Caco-2 (cell line): ENCODE results near the gene SUN2. TPM values are rescaled to one million over a fixed set of nuclear protein-coding genes. Genes with fewer than 3 reads are reported as not detected.

Experiments used
- BruUV-seq: library from RNA; stranded (reverse); fragments of 400-500 nt; replicated peaks from 2 replicates; lab custom pipeline; 2021; lab: Mats Ljungman, UMichigan
- CTCF ChIA-PET: fragments of 300-600 bp; sonication (Branson Sonifier 250); formaldehyde crosslinking; loops from one replicate; lab custom pipeline; 2022; ENCODE audit warnings: antibody characterized with exemption; lab: Charles Lee
- POLR2A ChIA-PET: fragments of 300-600 bp; sonication (Branson Sonifier 250); formaldehyde crosslinking; loops from one replicate; lab custom pipeline; 2022; ENCODE audit warnings: antibody characterized with exemption; lab: Charles Lee
- DNase-seq, 2 experiments: peaks; one replicate each; pipeline versions ENCODE4 v3.0.0 to v3.0.0-alpha.2; 2020 to 2022
- H3K27me3 ChIP-seq: replicated peaks from 2 replicates; pipeline ENCODE4 v1.6.0; 2011; ENCODE audit warnings: low read length; ENCODE audit not compliant: control insufficient read depth, insufficient read depth
- H3K36me3 ChIP-seq: 2 replicates; pipeline ENCODE4 v1.5.1; 2011; ENCODE audit warnings: low read length; ENCODE audit not compliant: control insufficient read depth, insufficient read depth
- H3K4me1 ChIP-seq: fragments of 250-450 bp; sonication (Bioruptor Pico); 2 replicates; pipeline ENCODE4 v1.5.1; 2020; ENCODE audit warnings: mild to moderate bottlenecking
- H3K4me3 ChIP-seq: 2 replicates; pipeline ENCODE4 v1.5.1; 2011; ENCODE audit warnings: low read depth, mild to moderate bottlenecking, control low read depth, low read length
- H3K9me3 ChIP-seq: fragments of 250-450 bp; sonication (Bioruptor Pico); 2 replicates; pipeline ENCODE4 v1.5.1; 2020; ENCODE audit warnings: mild to moderate bottlenecking, moderate library complexity
- H3K27ac Mint-ChIP-seq: one replicate; pipeline ENCODE4 v1.8.0; 2022; ENCODE audit warnings: mixed read lengths; ENCODE audit not compliant: unreplicated experiment
- H3K27me3 Mint-ChIP-seq: one replicate; pipeline ENCODE4 v1.8.0; 2022; ENCODE audit warnings: mixed read lengths; ENCODE audit not compliant: insufficient read depth, unreplicated experiment
- H3K36me3 Mint-ChIP-seq: one replicate; pipeline ENCODE4 v1.8.0; 2022; ENCODE audit warnings: mild to moderate bottlenecking, mixed read lengths; ENCODE audit not compliant: insufficient read depth, unreplicated experiment
- H3K4me1 Mint-ChIP-seq: one replicate; pipeline ENCODE4 v1.8.0; 2022; ENCODE audit warnings: low read depth, mixed read lengths; ENCODE audit not compliant: unreplicated experiment
- H3K4me3 Mint-ChIP-seq: one replicate; pipeline ENCODE4 v1.8.0; 2022; ENCODE audit warnings: mild to moderate bottlenecking, moderate library complexity, mixed read lengths; ENCODE audit not compliant: unreplicated experiment
- H3K9me3 Mint-ChIP-seq: one replicate; pipeline ENCODE4 v1.8.0; 2022; ENCODE audit warnings: mixed read lengths; ENCODE audit not compliant: unreplicated experiment
- CTCF ChIP-seq, 2 experiments: fragments of 200-600 bp in 1 of 2; IDR thresholded peaks; 1 replicate in 1 of 2; 2 replicates in 1 of 2; pipeline versions ENCODE4 v1.5.1 to v1.8.0; 2011 to 2022; ENCODE audit warnings: antibody characterized with exemption in 1 of 2, control low read depth in 1 of 2, inconsistent platforms in 1 of 2, low read depth in 1 of 2, low read length in 1 of 2, mild to moderate bottlenecking in 1 of 2, moderate library complexity in 1 of 2; ENCODE audit not compliant: insufficient read depth in 1 of 2, severe bottlenecking in 1 of 2, unreplicated experiment in 1 of 2
- intact Hi-C: fragments of 100-400 bp; cut with micrococcal nuclease; formaldehyde crosslinking; loops from one replicate; pipeline ENCODE4 v1.10.0; 2022; ENCODE audit not compliant: unreplicated experiment
- total RNA-seq: library from RNA; stranded (reverse); gene quantifications from 2 replicates; pipeline ENCODE4 v1.2.3, GENCODE V29; 2022

SUN2 gene
- total RNA-seq, 1 experiment from 2014 or later, result 67.8 TPM

- ChIA-PET POLR2A (no interaction called here), CTCF (no interaction called here)
- no TSS peak for BruUV-seq
- no peak overlapping the region for H3K4me3 Mint-ChIP-seq
- TF ChIP-seq CTCF (IDR thresholded peaks at IDR 0.05; ENCODE audit: insufficient read depth in 1 of 2, low read depth in 1 of 2, low read length in 1 of 2, severe bottlenecking in 1 of 2, unreplicated experiment in 1 of 2), result no peak
- no peaks in the 10 kb centered on the region for H3K27me3 Mint-ChIP-seq
- intact Hi-C loops, result no loop called here
- H3K4me1 Mint-ChIP-seq, result no peaks in the 10 kb centered on the region
- Histone ChIP-seq H3K4me1 (no peaks in the 10 kb centered on the region), H3K36me3 (peaks cover 1% of the 10 kb centered on the region), H3K9me3 (no peaks in the 10 kb centered on the region), H3K27me3 (no peaks in the 10 kb centered on the region), H3K4me3 (no peak overlapping the region)
- DNase-seq, result no peak
- H3K27ac Mint-ChIP-seq, result no peak overlapping the region
- H3K9me3 Mint-ChIP-seq, result no peaks in the 10 kb centered on the region
- peaks cover 62% of the 10 kb centered on the region for H3K36me3 Mint-ChIP-seq
Observed at GRCh38 chr22:38741576-38741975, 14.2 kb downstream of the SUN2 start.

- H3K27ac Mint-ChIP-seq, result no peak overlapping the region
- no peaks in the 10 kb centered on the region for H3K27me3 ChIP-seq
- BruUV-seq, result no TSS peak
- no peaks in the 10 kb centered on the region for H3K4me1 Mint-ChIP-seq
- no peak overlapping the region for H3K4me3 Mint-ChIP-seq
- H3K9me3 ChIP-seq, result no peaks in the 10 kb centered on the region
- H3K36me3 Mint-ChIP-seq, result peaks cover 65% of the 10 kb centered on the region
- no peaks in the 10 kb centered on the region for H3K4me1 ChIP-seq
- POLR2A ChIA-PET, result no interaction called here
- H3K36me3 ChIP-seq, result peaks cover 1% of the 10 kb centered on the region
- no peak for TF ChIP-seq CTCF (IDR thresholded peaks at IDR 0.05; ENCODE audit: insufficient read depth in 1 of 2, low read depth in 1 of 2, low read length in 1 of 2, severe bottlenecking in 1 of 2, unreplicated experiment in 1 of 2)
- no peak for DNase-seq
- intact Hi-C loops, result no loop called here
- H3K4me3 ChIP-seq, result no peak overlapping the region
- H3K9me3 Mint-ChIP-seq, result no peaks in the 10 kb centered on the region
- CTCF ChIA-PET, result no interaction called here
- H3K27me3 Mint-ChIP-seq, result no peaks in the 10 kb centered on the region
Observed at GRCh38 chr22:38741166-38741565, 14.6 kb downstream of the SUN2 start.

- no peak overlapping the region for H3K27ac Mint-ChIP-seq
- H3K36me3 Mint-ChIP-seq, result peaks cover 69% of the 10 kb centered on the region
- Histone ChIP-seq H3K4me1 (no peaks in the 10 kb centered on the region), H3K36me3 (peaks cover 1% of the 10 kb centered on the region), H3K27me3 (no peaks in the 10 kb centered on the region), H3K9me3 (no peaks in the 10 kb centered on the region), H3K4me3 (no peak overlapping the region)
- DNase-seq, result no peak
- intact Hi-C loops, result no loop called here
- TF ChIP-seq CTCF (IDR thresholded peaks at IDR 0.05; ENCODE audit: insufficient read depth in 1 of 2, low read depth in 1 of 2, low read length in 1 of 2, severe bottlenecking in 1 of 2, unreplicated experiment in 1 of 2), result no peak
- H3K27me3 Mint-ChIP-seq, result no peaks in the 10 kb centered on the region
- CTCF ChIA-PET, result no interaction called here
- no peak overlapping the region for H3K4me3 Mint-ChIP-seq
- POLR2A ChIA-PET, result no interaction called here
- BruUV-seq, result no TSS peak
- H3K4me1 Mint-ChIP-seq, result no peaks in the 10 kb centered on the region
- H3K9me3 Mint-ChIP-seq, result no peaks in the 10 kb centered on the region
Observed at GRCh38 chr22:38740754-38741153, 15.0 kb downstream of the SUN2 start.
